Activated naive CD4-positive, alpha-beta T cell treated with Interleukin-2 at 50 U/mL for 16 hours (primary cell): ENCODE data around the gene IGF2BP2.
"Not testable (repeated sequence)": the region's sequence is repeated elsewhere in the genome, so short reads cannot be mapped to it uniquely, and the experiment has no call there.

Experiments
- DNase-seq: peaks from one replicate; pipeline ENCODE4 v3.0.0-alpha.2; 2020

Gene IGF2BP2

DNA sequence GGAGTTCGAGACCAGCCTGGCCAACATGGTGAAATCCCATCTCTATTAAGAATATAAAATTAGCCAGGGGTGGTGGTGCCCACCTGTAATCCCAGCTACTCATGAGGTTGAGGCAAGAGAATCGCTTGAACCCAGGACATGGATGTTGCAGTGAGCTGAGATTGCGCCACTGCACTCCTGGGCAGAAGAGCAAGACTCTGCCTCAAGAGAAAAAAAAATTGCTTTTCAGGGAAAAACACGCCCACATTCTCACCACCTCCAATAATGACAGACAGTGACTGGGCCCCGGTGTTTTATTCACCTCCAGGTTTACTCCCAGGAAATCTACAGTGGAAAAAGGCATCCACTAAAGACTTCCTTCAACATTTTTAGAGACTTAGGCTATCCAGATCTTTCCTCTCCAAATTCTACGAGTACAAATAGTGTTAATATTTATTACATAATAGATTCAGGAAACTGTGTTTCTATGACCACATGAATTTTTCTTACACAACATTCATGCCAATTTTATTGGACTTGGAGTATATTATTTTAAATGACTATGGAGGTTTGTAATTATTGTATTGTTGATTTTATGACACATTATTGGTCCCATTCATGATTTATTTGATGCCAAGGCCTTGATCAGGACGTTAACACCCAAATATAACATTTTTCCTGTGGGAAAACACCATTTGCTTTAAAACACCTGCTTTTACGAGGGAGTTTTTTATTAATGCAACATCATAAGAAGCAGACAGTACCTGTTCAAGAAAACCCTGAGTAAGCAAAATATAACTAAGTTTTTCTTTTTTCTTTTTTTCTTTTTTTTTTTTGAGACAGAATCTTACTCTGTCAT, 26.6 kb downstream of the IGF2BP2 start:
- DNase-seq = no peak

DNA sequence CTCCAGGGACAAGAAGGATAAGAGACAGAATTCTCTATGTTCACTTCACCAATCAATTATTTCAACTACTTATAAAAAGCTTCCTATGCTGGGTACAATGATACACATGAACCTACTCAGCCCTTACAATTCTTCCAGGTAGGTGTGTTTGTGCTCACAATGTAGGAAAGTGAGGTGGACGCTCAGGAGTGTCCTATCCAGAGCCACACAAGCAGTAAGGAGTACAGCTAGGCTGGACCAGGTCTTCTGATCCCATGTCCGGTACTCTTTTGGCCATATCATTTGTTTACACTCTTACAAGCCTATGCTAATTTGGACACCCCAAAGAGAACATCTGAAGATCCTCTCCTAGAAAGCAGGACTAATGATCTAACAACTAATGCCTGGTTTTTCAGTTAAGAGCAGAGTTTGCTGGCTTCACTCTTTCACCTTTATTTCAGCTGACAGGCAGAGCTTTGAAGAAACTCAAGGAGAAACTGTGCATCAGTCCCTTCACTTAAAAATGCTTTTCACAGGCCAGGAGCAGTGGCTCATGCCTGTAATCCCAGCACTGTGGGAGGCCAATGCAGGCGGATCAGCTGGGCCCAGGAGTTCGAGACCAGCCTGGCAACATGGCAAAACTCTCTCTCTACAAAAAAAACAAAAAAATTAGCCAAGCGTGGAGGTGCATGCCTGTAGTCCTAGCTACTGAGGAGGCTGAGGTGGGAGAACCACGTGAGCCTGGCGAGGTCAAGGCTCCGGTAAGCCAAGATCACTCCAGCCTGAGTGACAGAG, 27.5 kb downstream of the IGF2BP2 start:
- DNase-seq = no peak

DNA sequence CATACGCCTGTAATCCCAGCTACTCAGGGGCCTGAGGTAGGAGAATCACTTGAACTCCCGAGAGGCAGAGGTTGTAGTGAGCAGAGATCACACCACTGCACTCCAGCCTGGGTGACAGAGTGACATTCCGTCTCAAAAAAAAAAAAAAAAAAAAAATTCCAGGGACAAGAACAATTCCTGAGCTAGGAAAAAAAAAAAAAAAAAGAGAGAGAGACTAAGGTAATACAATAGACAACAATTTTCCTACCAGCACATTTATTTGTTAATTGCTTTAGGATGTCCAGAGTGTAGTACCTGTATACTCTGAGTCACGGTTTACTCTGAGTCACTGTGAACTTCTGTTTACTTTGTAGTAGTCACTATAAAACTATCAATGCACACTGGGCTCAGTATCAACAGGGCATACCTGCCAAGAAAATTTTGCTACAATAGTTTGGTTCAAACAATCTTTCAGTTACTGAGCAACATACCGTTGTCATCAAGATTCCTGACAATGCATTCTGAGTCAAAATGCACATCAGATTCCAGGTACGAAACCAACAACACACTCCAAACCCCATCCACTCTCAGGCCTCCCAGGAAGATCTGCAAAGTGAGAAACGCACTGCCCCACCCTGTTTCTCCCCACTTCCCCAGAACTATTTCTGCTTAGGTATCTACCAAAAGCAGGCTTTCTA, 28.3 kb downstream of the IGF2BP2 start:
- DNase-seq = no peak

DNA sequence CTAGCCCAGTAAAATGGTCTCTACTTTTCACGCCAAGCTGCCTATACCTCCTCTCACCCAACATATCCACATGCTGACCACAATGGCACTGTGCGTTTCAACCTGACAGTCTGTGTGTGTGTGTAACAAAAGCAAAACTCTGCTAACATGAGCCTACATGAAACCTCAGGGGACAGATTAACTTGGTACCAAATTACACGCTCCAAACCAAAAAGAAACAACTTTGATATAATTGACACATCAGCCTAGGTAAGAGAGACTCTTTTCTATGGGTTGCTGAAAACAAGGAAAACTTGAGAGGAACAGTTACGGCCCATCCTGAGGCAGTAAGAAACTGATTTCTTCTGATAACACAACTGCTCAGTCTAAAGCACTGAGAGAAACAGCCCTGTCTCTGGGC, 31.5 kb downstream of the IGF2BP2 start:
- DNase-seq = no peak

DNA sequence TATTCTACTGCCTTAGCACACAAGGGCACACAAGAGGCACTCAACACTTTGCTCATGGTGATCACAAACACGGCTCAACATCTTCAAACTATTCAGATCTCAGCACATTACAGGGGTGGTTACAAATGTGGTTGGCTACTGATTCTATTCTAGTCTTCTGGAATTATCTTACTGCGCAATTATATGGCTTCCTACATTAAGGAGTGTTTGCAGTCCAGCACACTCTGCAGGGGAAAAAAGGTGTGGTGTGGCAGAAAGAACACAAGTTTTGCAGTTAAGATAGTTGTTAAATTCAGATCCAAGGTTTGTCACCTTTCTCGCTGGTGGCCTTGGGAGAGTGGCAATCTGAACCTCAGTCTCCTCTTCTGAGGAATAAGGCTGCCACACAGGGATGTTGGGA, 31.9 kb downstream of the IGF2BP2 start:
- no peak for DNase-seq

DNA sequence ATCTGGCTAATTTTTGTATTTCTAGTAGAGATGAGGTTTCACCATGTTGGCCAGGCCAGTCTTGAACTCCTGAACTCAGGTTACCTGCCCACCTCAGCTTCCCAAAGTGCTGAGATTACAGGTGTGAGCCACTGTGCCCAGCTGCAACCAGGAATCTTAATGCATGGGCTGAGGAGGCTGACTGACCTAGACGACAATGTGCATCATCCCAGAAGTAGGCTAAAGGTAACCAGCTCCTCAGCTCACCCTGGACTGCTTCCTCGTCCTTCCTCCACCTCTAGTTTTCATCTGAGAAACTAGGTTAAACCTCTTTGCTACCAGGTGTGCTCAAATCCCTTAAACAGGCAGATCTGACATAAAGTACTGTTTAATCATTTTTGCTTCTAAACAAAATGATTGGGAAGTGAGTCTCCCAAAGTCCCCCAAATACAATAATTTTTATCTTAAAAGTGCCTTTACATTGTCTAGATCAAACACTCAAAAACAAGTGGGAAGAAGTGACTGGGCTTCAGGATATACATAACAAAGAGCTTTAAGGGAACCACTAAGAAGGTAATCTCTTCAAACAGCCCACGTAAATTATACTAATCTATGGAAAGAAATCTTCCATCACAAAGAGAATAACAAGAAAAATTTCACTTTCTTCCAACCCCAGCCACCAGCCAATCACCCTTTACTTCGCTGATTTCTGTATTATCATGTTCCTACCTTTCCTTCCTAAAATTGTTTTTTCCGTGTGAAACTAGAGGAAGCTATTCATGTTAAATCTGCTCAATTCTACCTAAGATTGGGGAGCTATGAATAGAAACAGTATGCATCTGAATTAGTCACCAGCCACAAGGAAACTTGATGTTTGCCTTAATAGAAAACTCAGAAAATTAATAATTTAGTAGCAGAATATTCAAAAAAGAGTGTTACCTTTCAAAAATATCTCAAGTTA, 34.7 kb downstream of the IGF2BP2 start:
- DNase-seq = no peak

DNA sequence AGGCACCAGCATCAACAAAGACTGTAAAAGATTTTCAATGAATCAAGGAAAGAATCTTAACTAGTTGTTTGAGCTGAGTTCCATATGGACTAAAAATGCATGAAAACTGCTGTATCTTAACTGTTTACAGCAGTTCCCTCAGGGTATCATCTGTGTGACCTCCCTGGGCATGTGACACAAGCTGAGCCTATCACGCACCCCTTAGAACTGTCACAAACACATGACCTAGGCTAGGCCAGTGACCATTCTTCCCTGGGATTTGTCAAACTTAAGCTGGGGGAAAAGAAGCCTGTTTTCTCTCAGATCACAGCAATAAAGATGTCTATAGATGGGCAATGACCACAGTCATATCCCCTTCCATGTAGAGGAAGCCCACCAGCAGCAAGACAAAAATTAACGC, 35.7 kb downstream of the IGF2BP2 start:
- no peak for DNase-seq

DNA sequence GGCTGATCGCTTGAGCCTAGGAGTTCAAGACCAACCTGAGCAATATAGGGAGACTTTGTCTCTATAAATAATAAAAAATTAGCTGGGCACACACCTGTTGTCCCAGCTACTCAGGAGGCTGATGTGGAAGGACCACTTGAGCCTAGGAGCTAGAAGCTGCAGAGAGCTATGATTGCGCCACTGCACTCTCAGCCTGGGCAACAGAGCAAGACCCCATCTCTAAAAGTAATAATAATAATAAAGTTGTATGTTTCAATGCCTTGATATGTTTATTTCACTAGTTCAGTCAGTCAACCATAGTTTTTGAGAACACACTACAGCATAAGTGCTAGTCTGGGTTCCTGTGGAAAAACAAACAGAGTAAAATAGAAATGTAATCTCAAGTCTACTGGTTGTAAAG, 36.5 kb downstream of the IGF2BP2 start:
- no peak for DNase-seq

DNA sequence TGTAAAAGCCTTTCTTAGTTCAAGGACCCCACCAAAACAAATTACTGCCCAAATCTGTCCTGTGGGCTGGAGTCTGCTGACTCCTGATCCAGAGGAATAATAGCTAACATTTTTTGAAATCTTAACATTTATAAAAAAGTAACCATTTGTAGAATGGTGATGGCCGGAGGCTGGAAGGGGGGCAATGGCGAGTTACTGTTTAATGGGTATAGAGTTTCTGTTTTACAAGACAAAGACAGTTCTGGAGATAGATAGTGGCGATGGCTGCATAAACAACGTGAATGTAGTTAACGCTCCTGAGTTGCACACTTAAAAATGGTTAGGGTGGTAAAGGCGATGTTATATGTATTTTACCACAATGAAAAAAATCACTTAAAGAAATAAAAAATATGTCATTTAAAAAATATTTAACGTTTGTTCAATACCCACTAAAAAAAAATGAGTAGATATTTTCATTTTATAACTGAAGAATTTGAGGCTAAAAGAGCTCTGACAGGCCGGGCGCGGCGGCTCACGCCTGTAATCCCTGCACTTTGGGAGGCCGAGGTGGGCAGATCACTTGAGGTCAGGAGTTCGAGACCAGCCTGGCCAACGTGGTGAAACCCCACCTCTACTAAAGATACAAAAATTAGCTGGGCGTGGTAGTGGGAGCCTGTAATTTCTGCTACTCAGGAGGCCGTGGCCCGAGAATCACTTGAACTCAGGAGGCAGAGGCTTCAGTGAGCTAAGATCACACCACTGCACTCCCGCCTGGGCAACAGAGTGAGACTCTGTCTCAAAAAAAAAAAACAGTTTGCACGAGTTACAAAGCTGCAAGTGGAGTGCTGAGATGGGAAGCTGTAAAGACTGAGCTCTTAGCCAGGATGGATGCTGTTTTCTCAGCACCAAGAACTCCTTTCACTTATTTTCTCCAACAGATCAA, 37.6 kb downstream of the IGF2BP2 start:
- DNase-seq = no peak

DNA sequence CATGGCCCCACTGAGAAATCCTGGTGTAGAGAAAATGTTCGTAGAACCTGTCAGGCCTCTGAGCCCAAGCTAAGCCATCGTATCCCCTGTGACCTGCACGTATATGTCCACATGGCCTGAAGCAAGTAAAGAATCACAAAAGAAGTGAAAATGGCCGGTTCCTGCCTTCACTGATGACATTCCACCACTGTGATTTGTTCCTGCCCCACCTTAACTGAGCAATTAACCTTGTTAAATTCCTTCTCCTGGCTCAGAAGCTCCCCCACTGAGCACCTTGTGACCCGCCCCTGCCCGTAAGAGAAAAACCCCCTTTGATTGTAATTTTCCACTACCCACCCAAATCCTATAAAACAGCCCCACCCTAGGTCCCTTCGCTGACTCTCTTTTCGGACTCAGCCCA, 38.6 kb downstream of the IGF2BP2 start:
- DNase-seq = not testable (repeated sequence)

DNA sequence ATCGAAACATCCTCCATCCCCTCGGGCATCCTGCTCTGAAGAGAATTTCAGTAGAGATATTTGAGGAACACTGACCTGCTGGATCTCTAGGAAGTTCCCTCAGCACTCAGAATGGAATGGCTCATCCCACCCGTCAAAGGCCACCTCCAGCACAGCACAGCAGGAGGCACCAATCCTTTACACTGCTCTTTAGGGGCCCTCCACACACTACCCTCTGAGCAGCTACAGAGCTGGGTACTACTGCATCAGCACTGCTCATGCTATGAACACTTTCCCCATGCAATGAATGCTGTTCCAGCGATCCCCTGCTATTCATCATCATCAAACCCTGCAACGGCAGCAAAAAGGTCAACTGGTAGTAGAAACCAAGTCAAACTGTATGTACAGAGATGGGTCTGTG, 40.5 kb downstream of the IGF2BP2 start:
- no peak for DNase-seq

DNA sequence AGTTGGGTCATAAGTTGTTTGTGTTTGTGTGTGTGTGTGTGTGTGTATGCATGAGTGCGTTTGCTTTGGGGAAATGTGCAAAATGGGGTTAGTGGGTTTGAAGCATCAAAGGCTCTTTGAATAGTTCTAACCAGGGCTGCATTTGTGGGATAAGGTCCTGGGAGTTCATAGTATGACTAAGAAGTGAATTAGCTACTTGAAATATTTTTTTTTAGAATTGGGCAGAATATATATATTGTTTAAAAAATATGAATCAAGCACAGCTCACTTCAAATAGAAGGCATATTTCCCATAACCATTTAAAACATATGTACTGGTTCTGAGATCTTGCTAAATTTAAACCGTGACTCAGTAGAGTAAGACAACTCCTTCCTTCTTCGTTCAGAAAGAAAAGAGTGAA, 43.1 kb downstream of the IGF2BP2 start:
- no peak for DNase-seq

DNA sequence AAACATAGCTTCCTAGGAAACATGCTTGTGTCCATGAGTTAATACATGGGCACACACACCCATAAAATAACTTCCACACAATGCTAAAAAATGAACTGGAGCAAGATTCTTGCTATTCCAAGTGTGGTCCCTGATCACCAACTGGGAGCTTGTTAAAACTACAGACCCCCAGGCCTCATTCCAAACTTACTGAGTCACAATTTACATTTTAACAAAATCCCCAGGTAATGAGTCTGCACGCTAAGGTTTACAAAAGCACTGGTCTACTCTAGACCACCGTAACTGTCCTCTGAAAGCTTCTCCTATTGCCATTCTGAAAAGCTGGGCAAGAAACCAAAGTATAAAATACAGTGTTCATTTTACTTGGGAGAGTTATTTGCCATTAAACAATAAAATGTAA, 45.4 kb downstream of the IGF2BP2 start:
- DNase-seq = no peak

DNA sequence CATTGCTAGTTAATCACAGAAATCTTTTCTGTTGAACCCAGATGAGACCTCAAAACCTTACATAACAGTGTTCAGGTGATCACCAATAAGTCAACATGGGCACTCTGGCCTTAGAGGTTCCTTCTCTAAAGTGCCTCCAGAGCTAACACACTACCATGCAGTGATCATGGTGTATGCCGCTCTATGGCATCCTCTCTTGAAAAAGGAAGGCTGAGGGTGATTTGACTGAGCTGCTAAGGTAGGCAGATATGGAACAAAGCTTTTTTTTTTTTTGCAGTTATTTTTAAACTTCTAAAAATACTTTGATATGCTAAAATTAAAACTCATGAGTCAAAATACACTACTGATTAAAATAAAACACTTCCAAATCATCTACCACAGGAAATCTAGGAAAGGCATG, 46.0 kb downstream of the IGF2BP2 start:
- no peak for DNase-seq

DNA sequence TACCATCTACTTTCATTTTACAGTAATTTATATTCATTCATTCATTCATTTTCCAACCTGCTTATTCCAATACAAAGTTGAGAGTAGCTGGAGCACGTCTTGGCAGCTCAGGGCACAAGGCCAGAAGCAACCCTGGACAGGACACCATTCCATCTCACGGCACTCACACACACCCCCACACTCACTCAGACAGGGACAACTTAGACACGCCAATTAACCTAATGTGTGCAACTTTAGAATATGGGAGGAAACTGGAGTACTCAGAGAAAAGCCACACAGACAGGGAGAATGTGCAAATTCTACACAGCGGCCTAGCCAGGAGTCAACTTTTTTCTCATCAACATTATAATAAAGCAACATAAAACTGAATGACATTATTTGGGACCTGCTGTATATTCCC, 46.7 kb downstream of the IGF2BP2 start:
- no peak for DNase-seq

DNA sequence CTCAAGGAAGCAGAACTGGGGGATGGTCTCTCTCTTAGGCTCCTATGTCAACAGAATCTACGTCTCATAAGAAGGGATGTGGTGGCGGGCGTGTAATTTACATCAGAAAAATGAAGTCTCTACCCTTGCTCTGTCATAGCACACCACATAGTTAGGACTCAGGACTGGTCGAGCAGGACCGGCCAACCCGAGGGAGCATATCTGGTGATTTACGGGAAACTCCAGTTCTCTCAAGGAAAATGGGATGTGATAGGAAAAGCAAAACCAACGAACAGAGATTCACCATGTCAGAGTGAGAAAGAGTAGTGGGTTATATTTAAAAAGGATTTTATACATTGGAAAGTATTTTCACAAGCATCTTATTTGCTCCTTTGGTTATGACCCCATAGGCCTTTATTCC, 54.7 kb downstream of the IGF2BP2 start:
- no peak for DNase-seq

DNA sequence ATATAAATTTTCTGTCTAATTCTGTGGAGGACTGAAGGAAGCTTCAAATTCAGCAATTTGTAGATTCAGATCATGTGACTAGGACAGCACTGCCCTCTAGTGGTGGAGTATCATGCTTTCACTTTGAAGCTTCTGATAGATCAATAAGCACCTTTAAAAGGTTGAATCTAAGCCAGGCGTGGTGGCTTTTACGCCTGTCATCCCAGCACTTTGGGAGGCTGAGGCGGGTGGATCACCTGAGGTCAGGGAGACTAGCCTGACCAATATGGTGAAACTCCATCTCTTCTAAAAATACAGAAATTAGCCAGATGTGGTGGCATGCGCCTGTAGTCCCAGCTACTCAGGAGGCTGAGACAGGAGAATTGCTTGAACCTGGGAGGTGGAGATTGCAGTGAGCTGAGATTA, 56.3 kb downstream of the IGF2BP2 start:
- peak; percentile 30 for DNase-seq

DNA sequence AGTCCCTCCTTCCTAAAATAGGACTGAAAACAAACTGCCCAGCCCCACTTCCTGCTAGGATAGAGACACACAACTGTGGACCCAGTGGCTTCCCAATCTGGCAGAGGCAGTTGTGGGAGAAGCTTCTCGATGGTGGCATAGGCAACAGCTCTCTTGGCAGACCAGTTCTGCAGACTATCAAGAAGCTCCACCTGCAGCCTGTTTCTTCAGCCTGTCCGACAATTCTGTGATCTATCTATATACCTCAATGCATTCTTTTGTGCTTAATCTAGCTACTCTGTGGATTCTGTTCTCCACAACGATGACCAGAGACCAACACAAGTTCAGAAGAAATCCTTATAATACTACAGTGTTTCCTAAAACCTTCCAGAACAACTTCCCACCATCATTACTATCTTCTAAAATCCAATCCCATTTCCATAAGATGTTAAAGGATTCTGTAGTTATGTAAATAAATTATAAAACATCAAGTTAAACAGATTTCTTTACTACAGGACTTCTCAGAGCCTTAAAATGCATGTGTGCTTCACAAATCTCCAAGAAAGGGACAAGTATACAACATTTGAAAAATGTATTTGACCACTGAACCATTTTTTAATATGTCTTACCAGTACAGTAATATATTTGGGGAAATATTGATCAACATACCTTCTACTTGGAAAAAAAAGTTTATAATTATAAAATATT, 57.7 kb downstream of the IGF2BP2 start:
- DNase-seq = no peak

DNA sequence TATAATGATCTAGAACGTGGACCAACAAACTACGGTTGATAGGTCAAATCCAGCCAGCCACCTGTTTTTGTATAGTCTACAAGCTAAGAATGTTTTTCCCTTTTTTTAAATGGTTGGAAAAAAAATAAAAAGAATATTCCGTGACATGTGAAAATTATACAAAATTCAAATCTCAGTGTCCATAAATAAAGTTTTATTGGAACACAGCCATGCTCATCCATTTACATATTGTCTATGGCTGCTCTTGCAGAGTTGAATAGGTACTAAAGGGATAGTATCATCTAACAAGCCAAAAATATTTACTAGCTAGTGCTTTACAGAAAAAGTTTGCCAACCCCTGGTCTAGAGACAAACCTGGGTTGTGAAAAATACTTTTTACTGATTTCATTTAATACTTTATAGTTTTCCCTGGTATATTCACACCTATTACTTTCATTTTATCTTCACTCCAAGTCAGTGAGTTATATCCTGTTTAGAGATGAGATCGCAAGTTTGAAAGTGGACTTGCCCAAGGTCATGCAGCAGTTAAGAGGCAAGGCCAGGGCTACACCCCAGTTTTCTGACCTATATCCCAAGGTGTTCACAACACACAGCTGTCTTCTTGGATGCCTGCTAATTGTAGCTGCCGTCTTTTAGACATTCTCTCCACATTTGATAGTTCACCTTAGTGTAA, 58.4 kb downstream of the IGF2BP2 start:
- DNase-seq = no peak

DNA sequence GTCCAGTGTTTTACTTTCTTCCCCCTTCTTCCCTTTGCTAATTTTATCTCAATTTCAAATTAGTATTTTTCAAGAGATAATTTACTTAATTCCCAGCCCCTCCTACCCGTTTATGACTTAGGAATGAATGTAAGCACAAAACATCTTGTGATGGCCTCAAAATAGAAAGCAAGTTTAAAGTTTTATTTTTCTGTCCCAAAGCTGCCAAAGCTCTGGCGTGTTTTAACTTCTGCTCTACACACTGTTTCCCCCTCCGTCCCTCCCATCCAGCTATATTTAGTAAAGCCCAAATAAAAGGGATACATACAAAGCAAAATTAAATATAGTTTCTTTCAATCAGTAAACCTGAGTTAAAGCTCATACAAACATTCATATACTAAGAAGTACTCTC, 59.9 kb downstream of the IGF2BP2 start:
- DNase-seq = no peak
